ENCODE results near the gene IQCH.

DNA sequence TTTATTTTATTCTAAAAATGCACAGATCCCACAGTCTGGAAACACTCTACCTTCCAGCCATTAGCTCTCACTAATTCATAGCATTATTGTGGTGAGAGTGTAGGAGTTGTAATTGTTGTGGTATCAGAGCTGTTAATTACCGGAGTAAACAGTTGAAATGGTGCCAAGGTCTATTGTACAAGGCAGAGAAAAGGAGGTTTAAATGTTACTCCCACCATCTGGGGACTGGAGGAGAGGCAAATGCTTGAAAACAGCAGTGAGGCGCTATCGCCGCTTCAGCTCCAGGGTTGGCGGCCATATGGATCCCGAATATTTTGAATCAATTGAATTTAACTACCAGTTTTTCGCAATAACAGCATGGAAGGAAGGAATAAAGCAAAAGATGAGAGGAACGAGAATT is 153.2 kb downstream of the IQCH start:
- TF ChIP-seq, protein P1, sequence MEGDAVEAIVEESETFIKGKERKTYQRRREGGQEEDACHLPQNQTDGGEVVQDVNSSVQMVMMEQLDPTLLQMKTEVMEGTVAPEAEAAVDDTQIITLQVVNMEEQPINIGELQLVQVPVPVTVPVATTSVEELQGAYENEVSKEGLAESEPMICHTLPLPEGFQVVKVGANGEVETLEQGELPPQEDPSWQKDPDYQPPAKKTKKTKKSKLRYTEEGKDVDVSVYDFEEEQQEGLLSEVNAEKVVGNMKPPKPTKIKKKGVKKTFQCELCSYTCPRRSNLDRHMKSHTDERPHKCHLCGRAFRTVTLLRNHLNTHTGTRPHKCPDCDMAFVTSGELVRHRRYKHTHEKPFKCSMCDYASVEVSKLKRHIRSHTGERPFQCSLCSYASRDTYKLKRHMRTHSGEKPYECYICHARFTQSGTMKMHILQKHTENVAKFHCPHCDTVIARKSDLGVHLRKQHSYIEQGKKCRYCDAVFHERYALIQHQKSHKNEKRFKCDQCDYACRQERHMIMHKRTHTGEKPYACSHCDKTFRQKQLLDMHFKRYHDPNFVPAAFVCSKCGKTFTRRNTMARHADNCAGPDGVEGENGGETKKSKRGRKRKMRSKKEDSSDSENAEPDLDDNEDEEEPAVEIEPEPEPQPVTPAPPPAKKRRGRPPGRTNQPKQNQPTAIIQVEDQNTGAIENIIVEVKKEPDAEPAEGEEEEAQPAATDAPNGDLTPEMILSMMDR (IDR thresholded peaks at IDR 0.05) = no peak
- TF ChIP-seq EP300 (IDR thresholded peaks at IDR 0.05) = no peak
- no peak for TF ChIP-seq POLR2A (IDR thresholded peaks at IDR 0.05)

Measured in tibial nerve (tissue), 4 donors.